NT2/D1 (cell line): ENCODE data around the gene NT5DC1.

Experiments used
- DNase-seq: peaks from one replicate; pipeline ENCODE4 v3.0.0-alpha.2; 2011; ENCODE audit warnings: low read depth, low spot score
- H3K27me3 ChIP-seq: 2 replicates; pipeline ENCODE4 v1.6.0; 2011; ENCODE audit warnings: mild to moderate bottlenecking; ENCODE audit not compliant: insufficient read length, insufficient read depth
- H3K36me3 ChIP-seq: 2 replicates; pipeline ENCODE4 v1.6.1; 2011; ENCODE audit warnings: mild to moderate bottlenecking, low read length, mixed read lengths; ENCODE audit not compliant: insufficient read depth, insufficient read length
- H3K4me1 ChIP-seq: 2 replicates; pipeline ENCODE4 v1.5.1; 2011; ENCODE audit not compliant: insufficient read depth, insufficient read length
- H3K4me3 ChIP-seq: 2 replicates; pipeline ENCODE4 v1.5.1; 2011; ENCODE audit warnings: low read depth; ENCODE audit not compliant: insufficient read length
- H3K9ac ChIP-seq: 2 replicates; pipeline ENCODE4 v1.6.0; 2011; ENCODE audit warnings: low read depth; ENCODE audit not compliant: insufficient read length
- H3K9me3 ChIP-seq: 2 replicates; pipeline ENCODE4 v1.5.1; 2011; ENCODE audit warnings: mild to moderate bottlenecking, low read length; ENCODE audit not compliant: insufficient read depth
- SUZ12 ChIP-seq: IDR thresholded peaks from 2 replicates; pipeline ENCODE4 v1.6.1; 2011; ENCODE audit not compliant: insufficient read length, insufficient read depth; ENCODE audit errors: extremely low read depth
- YY1 ChIP-seq: IDR thresholded peaks from 2 replicates; pipeline ENCODE4 v1.6.1; 2011; ENCODE audit not compliant: insufficient read length, insufficient read depth
- ZNF274 ChIP-seq: IDR thresholded peaks from 2 replicates; pipeline ENCODE4 v1.6.1; 2011; ENCODE audit warnings: mild to moderate bottlenecking, low read depth, low read length

The NT5DC1 gene

GRCh38 chr6:116251568-116252384 lies 151.1 kb downstream of the NT5DC1 start:
- H3K27me3 ChIP-seq, result no peaks in the 10 kb centered on the region
- H3K9me3 ChIP-seq, result 0 out of 2 replicates have a peak, but pooled peaks cover 10% of the 10 kb centered on the region
- no peak for DNase-seq
- no peak overlapping the region for H3K4me3 ChIP-seq
- peaks cover 6% of the 10 kb centered on the region for H3K4me1 ChIP-seq
- H3K36me3 ChIP-seq, result peaks cover 16% of the 10 kb centered on the region
- no peak overlapping the region for H3K9ac ChIP-seq
- TF ChIP-seq YY1 (no peak), ZNF274 (no peak), SUZ12 (no peak)

- Histone ChIP-seq H3K4me3 (peak overlapping the region; percentile 84), H3K4me1 (peaks cover 6% of the 10 kb centered on the region), H3K9ac (peak overlapping the region; percentile 80), H3K27me3 (no peaks in the 10 kb centered on the region), H3K9me3 (0 out of 2 replicates have a peak, but pooled peaks cover 10% of the 10 kb centered on the region), H3K36me3 (peaks cover 16% of the 10 kb centered on the region)
- DNase-seq, result no peak
- TF ChIP-seq ZNF274, result no peak
- TF ChIP-seq YY1, result no peak
- TF ChIP-seq SUZ12, result no peak
Measured at GRCh38 chr6:116253188-116253504, 152.5 kb downstream of the NT5DC1 start.

GRCh38 chr6:116253505-116254296 lies 153.0 kb downstream of the NT5DC1 start, which contains the start of gene TSPYL4:
Gene TSPYL4, minus strand, starts transcription at chr6:116254075. Its CDS starts 67 bp downstream, at chr6:116254008.
- Histone ChIP-seq H3K27me3 (no peaks in the 10 kb centered on the region), H3K4me1 (peaks cover 6% of the 10 kb centered on the region), H3K9ac (peak within 1 kb of the TSS; percentile 80), H3K9me3 (0 out of 2 replicates have a peak, but pooled peaks cover 10% of the 10 kb centered on the region), H3K4me3 (peak within 1 kb of the TSS; percentile 84), H3K36me3 (peaks cover 21% of the 10 kb centered on the region)
- no peak for TF ChIP-seq YY1
- TF ChIP-seq ZNF274, result no peak
- TF ChIP-seq SUZ12, result no peak
- peak; percentile 81 for DNase-seq

GRCh38 chr6:116254297-116255056 lies 153.8 kb downstream of the NT5DC1 start:
- peaks cover 6% of the 10 kb centered on the region for H3K4me1 ChIP-seq
- no peaks in the 10 kb centered on the region for H3K27me3 ChIP-seq
- 0 out of 2 replicates have a peak, but pooled peaks cover 10% of the 10 kb centered on the region for H3K9me3 ChIP-seq
- peak overlapping the region; percentile 84 for H3K4me3 ChIP-seq
- peaks cover 27% of the 10 kb centered on the region for H3K36me3 ChIP-seq
- peak overlapping the region; percentile 73 for H3K9ac ChIP-seq
- DNase-seq, result no peak
- no peak for TF ChIP-seq SUZ12
- no peak for TF ChIP-seq ZNF274
- TF ChIP-seq YY1, result no peak

GRCh38 chr6:116255246-116255800 lies 154.7 kb downstream of the NT5DC1 start:
- H3K27me3 ChIP-seq, result no peaks in the 10 kb centered on the region
- peaks cover 6% of the 10 kb centered on the region for H3K4me1 ChIP-seq
- H3K36me3 ChIP-seq, result peaks cover 27% of the 10 kb centered on the region
- H3K4me3 ChIP-seq, result peak overlapping the region; percentile 6
- H3K9me3 ChIP-seq, result 0 out of 2 replicates have a peak, but pooled peaks cover 10% of the 10 kb centered on the region
- peak overlapping the region; percentile 52 for H3K9ac ChIP-seq
- no peak for TF ChIP-seq SUZ12
- no peak for TF ChIP-seq ZNF274
- TF ChIP-seq YY1, result no peak
- DNase-seq, result no peak

GRCh38 chr6:116256694-116257093 lies 156.0 kb downstream of the NT5DC1 start:
- H3K9ac ChIP-seq, result no peak overlapping the region

More at GRCh38 chr6:116256694-116257093, 156.0 kb downstream of the NT5DC1 start:
- TF ChIP-seq ZNF274, result no peak
- no peak for TF ChIP-seq YY1
- TF ChIP-seq SUZ12, result no peak
- no peak overlapping the region for H3K4me3 ChIP-seq
- peaks cover 4% of the 10 kb centered on the region for H3K4me1 ChIP-seq
- peaks cover 20% of the 10 kb centered on the region for H3K36me3 ChIP-seq
- H3K27me3 ChIP-seq, result no peaks in the 10 kb centered on the region
- 0 out of 2 replicates have a peak, but pooled peaks cover 10% of the 10 kb centered on the region for H3K9me3 ChIP-seq
- no peak for DNase-seq
